ENCODE data around the gene SPAG8. TPM values are rescaled to one million over a fixed set of nuclear protein-coding genes. Genes with fewer than 3 reads are reported as not detected.

SPAG8 gene
- total and polyA plus RNA-seq, 2 experiments from 2014 or later = 3.7 to 6.1 TPM

GRCh38 chr9:35801328-35802128 lies 10.5 kb downstream of the SPAG8 start:
- H3K27ac ChIP-seq = no peak overlapping the region
- TF ChIP-seq, protein P1, sequence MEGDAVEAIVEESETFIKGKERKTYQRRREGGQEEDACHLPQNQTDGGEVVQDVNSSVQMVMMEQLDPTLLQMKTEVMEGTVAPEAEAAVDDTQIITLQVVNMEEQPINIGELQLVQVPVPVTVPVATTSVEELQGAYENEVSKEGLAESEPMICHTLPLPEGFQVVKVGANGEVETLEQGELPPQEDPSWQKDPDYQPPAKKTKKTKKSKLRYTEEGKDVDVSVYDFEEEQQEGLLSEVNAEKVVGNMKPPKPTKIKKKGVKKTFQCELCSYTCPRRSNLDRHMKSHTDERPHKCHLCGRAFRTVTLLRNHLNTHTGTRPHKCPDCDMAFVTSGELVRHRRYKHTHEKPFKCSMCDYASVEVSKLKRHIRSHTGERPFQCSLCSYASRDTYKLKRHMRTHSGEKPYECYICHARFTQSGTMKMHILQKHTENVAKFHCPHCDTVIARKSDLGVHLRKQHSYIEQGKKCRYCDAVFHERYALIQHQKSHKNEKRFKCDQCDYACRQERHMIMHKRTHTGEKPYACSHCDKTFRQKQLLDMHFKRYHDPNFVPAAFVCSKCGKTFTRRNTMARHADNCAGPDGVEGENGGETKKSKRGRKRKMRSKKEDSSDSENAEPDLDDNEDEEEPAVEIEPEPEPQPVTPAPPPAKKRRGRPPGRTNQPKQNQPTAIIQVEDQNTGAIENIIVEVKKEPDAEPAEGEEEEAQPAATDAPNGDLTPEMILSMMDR (IDR thresholded peaks at IDR 0.05; ENCODE audit: low read depth, low read length) = no peak
- H3K4me1 ChIP-seq (ENCODE audit: low read depth) = no peaks in the 10 kb centered on the region
- DNase-seq (ENCODE audit: low read depth in 1 of 2, low spot score in 1 of 2) = no peak
- H3K4me3 ChIP-seq = no peak overlapping the region
- no peaks in the 10 kb centered on the region for H3K27me3 ChIP-seq
- peaks cover 7% of the 10 kb centered on the region for H3K36me3 ChIP-seq
- no peaks in the 10 kb centered on the region for H3K9me3 ChIP-seq (ENCODE audit: low read depth)

DNA sequence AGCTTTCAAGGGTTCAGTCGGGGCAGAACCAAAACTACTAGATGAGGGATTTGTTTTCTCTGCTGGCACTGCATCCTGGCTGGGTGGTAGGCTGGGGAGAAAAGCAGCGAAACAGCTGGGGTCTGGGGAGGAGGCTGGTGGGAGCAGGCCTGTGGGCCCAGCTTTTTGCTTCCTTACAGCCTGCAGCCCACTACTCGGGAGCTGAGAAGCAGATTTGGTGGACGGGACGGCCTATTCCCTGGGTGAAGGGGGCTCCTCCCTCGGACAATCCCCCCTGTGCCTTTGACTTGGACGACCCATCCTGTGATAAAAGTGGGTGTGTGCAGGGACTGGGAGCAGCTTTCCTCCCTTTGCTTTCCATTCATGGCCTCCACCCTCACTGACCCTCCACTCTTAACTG lies 11.5 kb downstream of the SPAG8 start:
- no peaks in the 10 kb centered on the region for H3K4me1 ChIP-seq (ENCODE audit: low read depth)
- no peak for DNase-seq (ENCODE audit: low read depth in 1 of 2, low spot score in 1 of 2)
- no peak overlapping the region for H3K27ac ChIP-seq
- H3K27me3 ChIP-seq = no peaks in the 10 kb centered on the region
- peaks cover 7% of the 10 kb centered on the region for H3K36me3 ChIP-seq
- TF ChIP-seq, protein P1 (IDR thresholded peaks at IDR 0.05; ENCODE audit: low read depth, low read length) = no peak
- no peaks in the 10 kb centered on the region for H3K9me3 ChIP-seq (ENCODE audit: low read depth)
- H3K4me3 ChIP-seq = no peak overlapping the region

GRCh38 chr9:35798658-35799374 lies 13.2 kb downstream of the SPAG8 start:
- no peaks in the 10 kb centered on the region for H3K4me1 ChIP-seq (ENCODE audit: low read depth)
- no peak overlapping the region for H3K27ac ChIP-seq
- no peaks in the 10 kb centered on the region for H3K27me3 ChIP-seq
- H3K4me3 ChIP-seq = no peak overlapping the region
- TF ChIP-seq, protein P1 (IDR thresholded peaks at IDR 0.05; ENCODE audit: low read depth, low read length) = no peak
- peaks cover 7% of the 10 kb centered on the region for H3K36me3 ChIP-seq
- no peak for DNase-seq (ENCODE audit: low read depth in 1 of 2, low spot score in 1 of 2)
- H3K9me3 ChIP-seq (ENCODE audit: low read depth) = no peaks in the 10 kb centered on the region

DNA sequence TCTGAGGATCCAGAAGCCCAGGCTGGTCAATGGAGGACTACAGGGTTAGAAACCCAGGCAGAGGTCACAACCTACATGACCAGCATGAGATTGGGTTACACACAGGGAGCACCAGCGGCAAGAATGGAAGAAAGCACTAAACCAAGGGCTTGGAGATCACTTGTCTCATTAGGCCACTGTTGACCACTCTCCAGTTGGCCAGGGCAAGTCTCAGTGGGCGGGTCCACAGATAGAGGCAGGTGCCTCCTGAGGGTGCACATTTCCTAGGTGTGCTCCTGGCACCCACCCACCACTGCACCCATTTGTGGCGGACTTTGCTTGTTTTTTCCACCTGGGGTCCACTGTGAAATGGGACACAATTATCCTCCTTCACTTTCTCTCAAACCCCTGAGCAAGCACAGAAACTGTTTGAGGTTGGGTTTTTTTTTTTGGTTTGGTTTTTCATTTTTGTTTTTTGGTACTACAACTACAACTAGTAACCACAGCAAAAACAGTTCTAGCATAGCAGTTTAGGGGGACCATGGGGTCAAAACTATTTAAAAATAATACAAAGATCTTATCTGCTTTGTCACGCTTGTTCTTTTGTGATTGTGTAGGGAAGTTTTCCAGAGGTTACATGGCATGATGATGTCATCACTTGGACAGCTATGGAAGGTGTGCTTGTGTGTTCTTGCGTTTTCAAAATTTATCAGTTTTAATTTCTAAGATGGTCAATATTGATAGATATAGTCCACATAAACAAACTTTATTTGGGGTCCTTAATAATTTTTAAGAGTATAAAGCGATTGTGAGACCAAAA lies 14.6 kb downstream of the SPAG8 start:
- Histone ChIP-seq H3K4me3 (no peak overlapping the region), H3K4me1 (ENCODE audit: low read depth) (peaks cover 8% of the 10 kb centered on the region), H3K27me3 (no peaks in the 10 kb centered on the region), H3K27ac (no peak overlapping the region), H3K36me3 (peaks cover 5% of the 10 kb centered on the region), H3K9me3 (ENCODE audit: low read depth) (no peaks in the 10 kb centered on the region)
- TF ChIP-seq, protein P1 (IDR thresholded peaks at IDR 0.05; ENCODE audit: low read depth, low read length) = no peak
- DNase-seq (ENCODE audit: low read depth in 1 of 2, low spot score in 1 of 2) = no peak

- TF ChIP-seq, protein P1 (IDR thresholded peaks at IDR 0.05; ENCODE audit: low read depth, low read length) = no peak
- Histone ChIP-seq H3K4me3 (no peak overlapping the region), H3K36me3 (no peaks in the 10 kb centered on the region), H3K27ac (no peak overlapping the region), H3K9me3 (ENCODE audit: low read depth) (no peaks in the 10 kb centered on the region), H3K4me1 (ENCODE audit: low read depth) (peaks cover 14% of the 10 kb centered on the region), H3K27me3 (no peaks in the 10 kb centered on the region)
- no peak for DNase-seq (ENCODE audit: low read depth in 1 of 2, low spot score in 1 of 2)
These were observed 16.4 kb downstream of the SPAG8 start for GRCh38 chr9:35795695-35796094.

All from cardiac muscle cell (in vitro differentiated cells and primary cell).